CD4-positive, alpha-beta T cell treated with Interleukin-12 subunit alpha and Interleukin-12 subunit beta, for 1 hour (primary cell): ENCODE measurements around the gene KRTAP20-1.

Experiments
- DNase-seq: peaks from one replicate; pipeline ENCODE4 v3.0.0-alpha.2; 2020

Gene KRTAP20-1, protein sequence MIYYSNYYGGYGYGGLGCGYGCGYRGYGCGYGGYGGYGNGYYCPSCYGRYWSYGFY

GRCh38 chr21:30616125-30616524 is at the start of gene KRTAP20-1:
KRTAP20-1 (plus strand) TSS chr21:30616425; CDS start chr21:30616455, 30 bp downstream.
- DNase-seq: no peak

GRCh38 chr21:30567617-30568016 is 48.6 kb upstream of the KRTAP20-1 start:
- no peak for DNase-seq

DNA sequence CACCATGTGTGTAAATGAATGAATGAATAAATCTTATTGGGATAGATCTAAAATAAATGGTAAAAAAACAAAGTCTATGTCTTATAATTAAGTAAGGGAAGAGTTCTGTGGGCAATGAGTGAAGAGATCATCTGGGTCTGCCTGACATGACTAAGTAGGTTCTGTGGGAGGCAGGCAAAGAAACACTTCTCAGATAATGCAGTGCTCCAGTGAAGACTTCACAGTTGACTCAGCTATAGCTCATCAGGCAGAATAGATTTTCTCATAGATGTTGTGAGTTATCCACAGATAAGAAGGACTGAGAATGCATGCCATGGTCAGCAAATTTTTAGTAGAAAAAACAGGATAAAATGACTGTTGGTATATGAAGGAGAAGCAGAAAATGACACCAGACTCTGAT is 38.5 kb upstream of the KRTAP20-1 start:
- DNase-seq: no peak

- no peak for DNase-seq
Observed at GRCh38 chr21:30579346-30579745, 36.9 kb upstream of the KRTAP20-1 start.

DNA sequence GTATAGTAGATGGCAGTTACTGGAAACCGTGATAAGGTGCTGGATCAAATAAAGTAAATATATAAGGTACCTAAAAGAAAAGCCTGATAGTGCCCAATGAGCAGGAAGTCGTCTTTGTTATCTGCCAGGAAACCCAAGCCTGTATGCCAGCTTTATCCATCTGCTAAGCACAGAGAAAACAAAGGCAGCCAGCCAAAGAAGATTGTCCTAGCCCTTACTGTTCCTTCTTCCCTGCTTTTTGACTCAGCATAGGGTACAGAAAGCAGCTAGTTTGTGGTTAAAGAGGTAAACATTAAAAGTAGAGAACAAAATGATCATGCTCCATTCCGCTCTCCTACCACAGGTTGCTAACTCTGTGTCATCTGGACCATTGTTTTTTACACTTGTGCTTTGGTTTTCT is 36.1 kb upstream of the KRTAP20-1 start:
- no peak for DNase-seq

DNA sequence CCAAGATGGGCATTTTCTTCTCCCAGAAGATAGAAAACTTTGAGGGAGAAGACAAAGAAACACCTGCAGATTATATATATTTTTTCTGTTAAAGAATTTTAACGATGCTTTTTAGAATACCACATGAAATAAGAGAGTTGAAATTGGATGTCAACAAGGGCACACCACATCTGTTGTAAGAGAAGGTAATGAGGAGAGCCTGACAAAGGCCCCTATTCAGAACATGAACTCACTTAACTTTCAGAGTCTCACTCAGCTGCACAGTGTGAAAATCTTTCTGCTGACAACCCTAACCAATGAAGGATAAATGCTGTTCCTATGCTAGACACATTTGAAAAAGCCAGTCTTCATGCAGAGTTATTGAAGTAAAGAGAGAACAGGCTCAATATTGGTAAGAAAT is 33.4 kb upstream of the KRTAP20-1 start:
- DNase-seq: no peak

- no peak for DNase-seq
Observed at GRCh38 chr21:30590297-30590696, 25.9 kb upstream of the KRTAP20-1 start, which contains the start of gene KRTAP22-2. KRTAP22-2 (minus strand) TSS chr21:30590397.

- DNase-seq: no peak
Observed at GRCh38 chr21:30592140-30592539, 24.1 kb upstream of the KRTAP20-1 start, which contains the start of gene KRTAP6-3. KRTAP6-3 (plus strand) TSS chr21:30592440; CDS start chr21:30592446, 6 bp downstream.

- DNase-seq: no peak
Observed at GRCh38 chr21:30598802-30599201, 17.4 kb upstream of the KRTAP20-1 start, which contains the start of gene KRTAP6-2. KRTAP6-2 (minus strand) TSS chr21:30598902; CDS start chr21:30598874, 28 bp downstream.

DNA sequence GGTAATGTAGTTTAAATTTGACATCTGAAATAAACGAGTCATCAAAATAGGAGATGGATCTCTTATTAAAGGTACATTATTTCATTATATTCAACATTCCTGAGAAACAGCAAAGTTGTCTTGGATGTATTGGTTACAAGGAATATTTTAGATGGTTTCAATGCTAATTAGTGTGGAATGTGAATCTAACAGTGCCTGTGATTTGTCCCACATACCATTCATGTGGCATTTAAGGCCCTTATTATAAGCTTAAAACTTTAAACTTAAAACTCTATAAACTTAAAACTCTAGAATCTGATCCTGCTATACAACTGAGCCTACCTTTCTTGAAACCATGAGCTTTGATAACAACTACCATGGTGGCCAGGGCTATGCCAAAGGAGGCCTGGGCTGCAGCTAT is 15.4 kb upstream of the KRTAP20-1 start, which contains the start of gene KRTAP22-1:
Gene KRTAP22-1 (plus strand): TSS at position 301 of the 400 bp plus-strand sequence.
- no peak for DNase-seq

- no peak for DNase-seq
Observed at GRCh38 chr21:30605968-30606367, 10.3 kb upstream of the KRTAP20-1 start.

- no peak for DNase-seq
Observed at GRCh38 chr21:30612132-30612531, 4.1 kb upstream of the KRTAP20-1 start.

- no peak for DNase-seq
Observed at GRCh38 chr21:30613836-30614235, 2.4 kb upstream of the KRTAP20-1 start, which contains the start of gene KRTAP6-1. KRTAP6-1 (minus strand) TSS chr21:30613930; CDS start chr21:30613904, 26 bp downstream.

- DNase-seq: no peak
Observed at GRCh38 chr21:30615199-30615598, 1.0 kb upstream of the KRTAP20-1 start.

- no peak for DNase-seq
Observed at GRCh38 chr21:30620080-30620479, 3.9 kb downstream of the KRTAP20-1 start.

DNA sequence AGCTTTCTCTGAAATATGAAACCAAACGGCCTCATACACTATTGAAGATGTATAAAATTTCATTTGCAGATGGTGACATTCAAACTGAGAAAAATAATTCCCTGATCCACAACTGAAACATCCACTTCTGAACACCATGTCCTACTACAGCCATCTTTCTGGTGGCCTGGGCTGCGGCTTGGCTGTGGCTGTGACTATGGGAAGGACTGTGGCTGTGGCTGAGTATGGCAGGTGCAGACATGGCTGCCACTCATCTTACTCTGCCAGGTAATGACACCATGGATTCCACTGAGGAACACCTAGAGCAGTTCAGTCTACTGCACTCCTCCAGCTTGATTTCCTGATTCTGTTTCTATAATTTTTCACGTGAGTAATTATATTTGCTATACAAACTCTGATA is 4.3 kb downstream of the KRTAP20-1 start, which contains the start of gene KRTAP20-4:
Gene KRTAP20-4 (plus strand): TSS at position 106 of the 400 bp plus-strand sequence.
- DNase-seq: no peak

DNA sequence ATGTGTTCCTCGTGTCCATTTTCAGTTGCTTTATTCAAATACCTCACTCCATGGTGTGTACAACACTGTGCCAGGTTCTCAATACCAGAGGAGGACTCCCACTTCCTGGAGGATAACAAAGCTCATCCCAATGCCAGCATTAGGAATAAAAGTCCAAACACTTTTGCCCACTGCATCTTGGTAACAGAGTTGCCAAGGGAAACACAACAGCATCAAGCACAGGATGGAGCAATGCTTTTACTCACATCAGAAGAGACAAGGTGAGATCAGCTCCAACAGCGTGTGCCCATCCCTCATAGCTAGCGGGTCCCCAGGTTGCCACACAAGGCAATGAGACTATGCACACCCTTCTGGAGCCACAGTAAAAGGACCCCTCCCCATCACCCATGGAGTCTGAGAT is 7.1 kb downstream of the KRTAP20-1 start:
- no peak for DNase-seq

DNA sequence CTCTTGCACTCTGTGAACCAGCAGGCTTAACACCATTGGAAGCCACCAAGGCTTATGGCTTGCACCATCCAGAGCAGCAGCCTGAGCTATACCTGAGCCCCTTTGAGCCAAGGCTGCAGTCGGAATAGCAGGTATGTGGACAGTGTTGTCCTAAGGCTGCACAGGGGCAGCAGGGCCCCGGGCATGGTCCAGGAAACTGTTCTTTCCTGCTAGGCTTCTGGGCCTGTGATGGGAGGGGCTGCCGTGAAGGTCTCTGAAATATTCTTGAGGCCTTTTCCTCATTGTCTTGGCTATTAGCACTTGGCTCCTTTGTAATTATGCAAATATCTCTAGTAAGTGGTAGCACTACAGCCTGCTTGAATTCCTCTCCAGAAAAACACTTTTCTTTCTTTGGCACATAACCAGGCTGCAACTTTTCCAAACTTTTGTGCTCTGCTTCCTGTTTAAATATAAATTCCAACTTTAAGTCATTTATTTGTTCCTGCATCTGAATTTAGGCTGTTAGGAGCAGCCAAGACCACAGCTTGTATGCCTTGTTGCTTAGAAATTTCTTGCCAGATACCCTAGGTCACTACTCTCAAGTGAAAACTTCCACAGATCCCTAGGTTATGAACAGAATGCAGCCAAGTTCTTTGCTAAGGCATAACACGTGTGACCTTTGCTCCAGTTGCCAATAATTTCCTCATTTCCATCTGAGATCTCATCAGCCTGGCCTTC is 9.4 kb downstream of the KRTAP20-1 start:
- DNase-seq: no peak

- DNase-seq: no peak
Observed at GRCh38 chr21:30628109-30628508, 11.9 kb downstream of the KRTAP20-1 start.

GRCh38 chr21:30629200-30629599 is 13.0 kb downstream of the KRTAP20-1 start:
- DNase-seq: no peak

- DNase-seq: no peak
Observed at GRCh38 chr21:30634906-30635305, 18.7 kb downstream of the KRTAP20-1 start, which contains the start of gene KRTAP20-2. KRTAP20-2 (plus strand) TSS chr21:30635206; CDS start chr21:30635264, 58 bp downstream.

DNA sequence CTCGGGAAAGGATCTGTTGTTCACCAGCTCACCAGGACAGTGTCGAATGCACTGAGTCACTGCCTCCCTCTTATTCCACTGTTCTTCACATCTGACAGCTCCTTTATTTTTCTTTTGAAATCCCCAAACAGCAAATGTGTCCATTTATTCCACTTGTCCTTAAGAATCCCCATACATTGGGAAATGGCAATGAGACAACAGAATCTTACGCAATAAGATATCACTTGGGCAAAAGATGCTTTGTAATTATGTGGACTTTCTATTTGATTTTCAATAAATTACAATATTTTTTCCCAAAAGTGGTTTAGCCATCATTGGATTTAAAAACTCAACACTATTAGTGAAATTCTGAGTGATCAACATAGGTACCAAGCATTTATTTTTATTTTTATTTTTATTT is 22.5 kb downstream of the KRTAP20-1 start:
- DNase-seq: no peak

DNA sequence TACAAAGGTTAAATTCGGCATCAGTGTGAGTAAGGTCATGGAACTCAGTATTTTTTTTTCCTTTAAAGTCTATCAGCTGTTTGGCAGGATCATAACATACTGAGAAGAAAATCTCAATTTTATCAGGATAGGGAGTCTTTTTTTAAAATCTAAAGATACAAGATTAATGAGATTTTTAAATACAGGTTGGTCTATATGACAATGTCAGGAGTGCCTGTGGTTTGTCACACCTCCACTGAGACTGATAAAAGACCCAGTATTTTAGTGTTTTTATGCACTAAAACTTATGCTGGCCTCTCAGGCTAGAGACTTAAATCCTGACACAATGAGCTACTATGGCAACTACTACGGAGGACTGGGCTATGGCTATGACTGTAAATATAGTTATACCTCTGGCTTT is 26.3 kb downstream of the KRTAP20-1 start, which contains the start of gene KRTAP20-3:
Gene KRTAP20-3 (plus strand): TSS at position 301 of the 400 bp plus-strand sequence.
- DNase-seq: no peak

DNA sequence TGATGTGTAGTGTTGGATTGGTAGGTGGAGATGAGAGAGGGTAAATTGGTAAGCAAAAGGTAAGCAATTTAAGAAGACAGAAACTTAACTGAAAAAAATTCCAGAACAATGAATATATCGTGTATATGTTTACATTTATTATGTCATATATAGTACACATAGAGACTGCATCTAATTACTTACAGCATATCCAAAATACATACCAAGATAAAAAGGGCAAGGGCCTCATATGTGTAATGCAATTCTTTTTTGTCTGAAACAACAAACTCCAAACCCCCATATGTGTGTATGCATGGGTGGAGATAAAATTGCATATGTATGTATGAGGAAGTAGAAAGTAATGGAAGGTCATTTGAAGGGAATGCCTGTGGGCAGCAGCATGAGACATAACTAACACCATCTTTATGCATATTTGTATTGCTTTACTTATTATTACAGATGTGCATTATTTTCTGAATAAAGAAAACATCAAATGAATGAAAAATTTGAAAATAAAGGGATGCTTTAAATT is 30.7 kb downstream of the KRTAP20-1 start:
- no peak for DNase-seq
